M059J (cell line): Measurements from ENCODE around the gene HNRNPDL. TPM values are rescaled to one million over a fixed set of nuclear protein-coding genes. Genes with fewer than 3 reads are reported as not detected.
A peak's percentile ranks its signal among the peaks of the same experiment; 100 is the strongest.
"Not testable (repeated sequence)": the region's sequence is repeated elsewhere in the genome, so short reads cannot be mapped to it uniquely, and the experiment has no call there.

ENCODE experiments used
- DNase-seq: peaks from one replicate; pipeline ENCODE4 v3.0.0-alpha.2; 2012; ENCODE audit warnings: low read depth
- total RNA-seq: library from RNA; depleted of rRNA; stranded (reverse); fragments of >200 nt; shearing (Covaris generic); gene quantifications from 2 replicates; pipeline ENCODE4 v1.2.3, GENCODE V29; 2014

The HNRNPDL gene
- total RNA-seq, 1 experiment from 2014 or later, result 225 TPM

DNA sequence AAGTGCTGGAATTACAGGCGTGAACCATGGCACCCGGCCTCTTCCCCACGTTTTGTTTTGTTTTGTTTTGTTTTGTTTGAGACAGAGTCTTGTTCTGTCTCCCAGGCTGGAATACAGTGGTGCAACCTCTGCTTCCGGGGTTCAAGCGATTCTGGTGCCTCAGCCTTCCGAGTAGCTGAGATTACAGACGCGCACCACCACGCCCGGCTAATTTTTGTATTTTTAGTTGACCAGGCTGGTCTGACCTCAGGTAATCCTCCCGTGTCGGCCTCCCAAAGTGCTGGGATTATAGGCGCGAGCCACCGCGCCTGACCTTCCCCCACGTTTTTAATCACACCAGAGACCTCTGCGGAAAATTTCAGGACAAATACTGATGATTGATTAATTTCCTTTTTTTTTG is 2.3 kb upstream of the HNRNPDL start:
- no peak for DNase-seq

DNA sequence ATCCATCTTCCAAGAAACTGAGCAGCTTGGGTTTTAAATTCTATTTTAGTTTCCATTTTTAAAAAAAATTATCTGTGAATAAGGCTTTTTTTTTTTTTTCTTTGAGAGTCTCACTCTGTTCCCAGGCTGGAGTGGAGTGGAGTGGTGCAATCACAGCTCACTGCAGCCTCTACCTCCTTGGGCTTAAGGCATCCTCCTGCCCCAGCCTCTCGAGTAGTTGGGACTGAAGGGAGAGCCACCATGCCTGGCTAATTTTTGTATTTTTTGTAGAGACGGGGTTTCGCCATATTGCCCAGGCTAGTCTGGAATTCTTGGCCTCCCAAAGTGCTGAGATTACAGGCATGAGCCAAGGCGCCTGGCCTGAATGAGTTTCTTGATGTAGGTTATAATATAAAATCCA is 1.6 kb upstream of the HNRNPDL start:
- DNase-seq, result no peak

DNA sequence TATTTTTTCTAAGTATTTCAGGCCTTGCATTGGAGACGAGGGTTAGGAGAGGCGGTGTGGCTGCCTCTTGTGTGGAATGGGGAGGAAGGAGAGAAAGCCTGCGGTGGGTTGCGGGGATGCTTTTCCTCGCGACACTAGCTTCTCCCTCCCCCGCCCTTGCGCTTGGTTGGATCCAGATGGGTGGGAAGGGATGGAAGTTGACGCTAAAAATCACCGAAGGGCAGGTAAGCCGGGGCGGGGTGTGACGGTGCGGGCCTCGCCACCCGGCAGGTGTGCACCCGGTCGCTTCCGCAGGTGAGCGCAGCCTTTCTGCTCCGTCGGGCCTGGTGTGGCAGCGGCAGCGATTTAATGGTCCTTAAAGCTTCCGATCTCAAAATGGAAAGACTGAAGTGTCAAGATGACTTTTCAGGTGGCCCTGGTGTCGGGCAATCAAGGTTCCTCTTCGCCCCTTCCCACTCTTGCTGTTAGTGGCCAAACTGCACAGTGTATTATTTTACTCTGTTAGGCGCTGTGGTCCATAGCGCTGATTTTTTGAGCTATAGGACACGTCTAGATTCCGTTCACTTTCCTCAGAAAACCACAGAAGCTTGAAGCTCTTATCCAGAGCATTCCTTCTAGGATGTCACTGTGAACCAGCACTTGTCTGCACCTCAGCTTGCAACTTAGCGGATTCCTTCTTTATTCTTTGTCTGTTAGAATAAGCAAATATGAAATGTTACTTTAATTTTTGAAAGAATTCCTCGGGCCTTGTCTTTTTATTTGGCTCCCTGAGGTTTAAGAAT is 893 bp upstream of the HNRNPDL start:
- DNase-seq, result no peak

DNA sequence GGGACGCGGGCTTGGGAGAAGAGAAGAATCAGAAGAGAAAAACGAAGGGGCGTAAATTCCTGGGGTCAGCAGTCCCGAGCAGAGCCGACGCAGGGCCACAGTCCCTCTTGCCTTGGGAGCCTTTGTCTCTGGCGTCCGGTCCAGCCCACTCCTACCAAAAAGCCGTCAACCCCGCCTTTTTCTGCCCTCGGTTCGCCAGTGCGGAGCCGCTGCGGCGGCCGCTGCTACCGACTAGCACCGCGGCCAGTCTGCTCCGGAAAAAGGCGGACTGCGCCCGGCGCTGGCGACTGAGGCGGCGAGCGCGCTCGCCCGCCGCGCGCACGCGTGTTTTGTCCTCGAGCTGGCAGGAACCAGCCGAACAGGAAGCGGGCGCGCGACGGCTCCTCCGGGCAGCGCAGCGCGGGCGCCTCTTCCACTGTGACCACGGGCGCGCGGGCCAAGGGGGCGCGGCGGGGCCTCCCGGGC is 502 bp downstream of the HNRNPDL start:
- no peak for DNase-seq

DNA sequence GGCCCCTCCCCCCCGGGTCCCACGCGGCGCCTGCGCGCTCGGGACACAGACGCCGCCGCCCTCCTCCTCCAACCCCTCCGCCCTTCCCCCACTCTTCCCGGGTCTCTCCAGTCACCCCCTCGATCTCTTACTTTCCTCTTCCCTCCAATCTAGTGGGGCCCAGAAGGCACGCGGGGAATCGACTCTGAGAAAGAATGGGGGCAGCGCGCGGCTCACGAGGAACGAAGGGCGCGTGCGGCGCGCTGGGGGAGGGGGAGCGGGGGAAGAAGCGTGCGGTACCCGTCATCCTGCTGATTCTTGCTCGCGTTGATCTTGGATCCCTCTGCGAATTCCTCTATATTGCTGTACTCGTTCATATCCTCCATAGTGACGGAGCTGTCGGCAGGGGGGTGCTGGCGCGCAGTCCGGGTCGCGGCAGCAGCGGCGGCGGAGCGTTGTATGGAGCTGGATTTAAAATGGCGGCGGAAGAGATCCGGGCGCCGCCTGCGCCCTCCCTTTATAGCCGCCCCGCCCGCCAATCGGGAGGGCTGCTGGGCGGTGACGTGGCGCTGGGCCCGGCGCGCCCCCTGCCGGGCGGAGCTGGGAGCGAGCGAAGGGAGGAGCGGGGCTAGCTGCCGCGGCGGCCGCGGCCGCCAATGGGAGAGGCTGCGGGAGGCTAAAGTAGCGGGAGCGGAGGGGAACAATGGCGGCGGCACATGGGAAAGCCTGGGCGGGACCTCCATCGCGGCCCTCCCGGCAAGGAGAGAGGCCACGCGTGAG is 1.1 kb downstream of the HNRNPDL start:
- peak; percentile 83 for DNase-seq

DNA sequence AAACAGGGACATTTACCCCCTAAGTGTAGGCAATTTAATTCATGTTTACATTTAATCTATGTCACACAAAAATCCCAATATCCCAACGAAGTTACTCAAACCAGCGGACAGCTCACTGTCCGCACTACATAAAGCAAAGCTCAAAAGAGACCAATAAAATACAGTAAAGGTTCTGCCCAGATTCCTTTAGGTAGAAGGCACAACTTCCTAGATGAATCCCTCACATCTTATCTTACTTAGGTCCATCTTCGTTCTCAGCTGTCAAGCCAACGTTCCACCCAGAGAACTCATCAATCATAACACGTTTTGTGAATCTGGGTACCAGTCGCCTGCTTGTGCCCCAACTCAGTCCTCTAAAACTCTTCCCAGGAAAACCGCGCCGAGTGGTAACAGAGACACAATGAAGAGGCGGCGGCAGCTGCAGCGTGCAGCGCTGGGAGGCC is 1.7 kb downstream of the HNRNPDL start:
- no peak for DNase-seq

DNA sequence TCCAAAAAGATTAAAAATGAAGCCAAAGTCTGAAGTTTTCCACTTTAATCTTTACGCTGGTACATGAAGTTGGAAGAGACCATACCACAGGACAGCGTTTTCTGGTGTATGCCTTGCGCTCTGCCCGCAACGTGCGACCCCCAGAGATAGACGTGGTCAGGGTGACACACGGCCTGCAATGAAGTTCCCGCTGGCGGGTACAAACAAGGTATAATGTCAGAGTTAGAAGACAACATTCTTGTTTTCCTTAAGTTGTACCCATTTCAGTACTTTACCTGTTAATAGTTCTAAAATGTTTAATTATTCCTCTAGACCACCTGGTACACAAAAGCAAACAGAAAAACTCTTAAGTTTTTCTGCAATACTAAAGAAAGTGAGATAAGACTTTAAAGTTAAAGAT is 4.8 kb downstream of the HNRNPDL start:
- DNase-seq, result no peak

DNA sequence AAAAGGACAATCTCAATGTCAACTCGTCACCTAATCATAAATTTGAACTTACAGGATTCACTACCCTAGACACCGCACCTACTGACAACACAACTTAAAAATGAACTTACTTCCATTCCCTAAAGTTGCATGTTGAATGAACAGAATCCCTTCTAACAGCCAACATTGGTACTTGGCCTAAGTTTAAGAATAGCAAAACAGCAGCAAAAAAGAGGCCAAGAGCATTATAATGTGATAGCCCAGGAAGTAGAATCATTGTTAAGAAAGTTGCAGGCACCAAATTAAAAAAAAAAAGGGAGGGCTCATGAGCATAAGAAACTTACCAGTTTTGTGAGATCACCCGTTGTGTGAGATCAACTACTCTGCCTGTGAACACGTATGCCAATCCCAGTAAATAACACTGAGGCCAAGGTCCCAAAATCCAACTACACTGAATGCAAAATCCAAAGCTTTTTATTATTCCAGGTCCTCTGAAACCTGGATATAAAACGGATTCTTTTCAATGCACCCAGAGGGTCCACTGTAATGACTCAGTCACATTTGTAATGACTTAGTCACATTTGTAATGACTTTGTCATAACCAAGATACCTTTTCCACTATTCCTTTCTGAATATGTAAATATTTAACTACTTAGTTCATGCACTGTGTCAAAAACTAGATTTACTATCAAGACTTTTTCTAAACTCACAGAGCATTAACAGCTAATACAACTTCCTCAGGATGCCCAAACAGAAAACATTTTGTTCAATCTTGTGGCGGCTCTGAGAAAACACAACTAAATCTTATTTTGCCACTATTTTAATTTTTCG is 6.8 kb downstream of the HNRNPDL start:
- DNase-seq, result peak; percentile 75

DNA sequence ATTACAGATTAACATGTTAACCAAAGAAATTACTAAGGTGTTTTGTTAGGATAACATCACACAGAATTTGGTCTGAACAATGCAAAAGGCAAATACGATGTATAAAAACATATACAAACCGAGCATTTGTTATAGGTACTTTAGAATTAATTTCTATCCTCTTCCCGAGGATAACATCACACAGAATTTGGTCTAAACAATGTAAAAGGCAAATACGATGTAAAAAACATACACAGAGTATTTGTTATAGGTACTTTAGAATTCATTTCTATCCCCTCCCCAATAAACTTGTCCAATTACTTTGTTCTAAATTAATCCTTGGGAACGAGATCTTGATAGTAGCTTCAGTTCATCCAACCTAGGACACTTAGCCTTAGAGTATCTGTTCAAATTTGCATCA is 7.6 kb downstream of the HNRNPDL start:
- DNase-seq, result no peak

DNA sequence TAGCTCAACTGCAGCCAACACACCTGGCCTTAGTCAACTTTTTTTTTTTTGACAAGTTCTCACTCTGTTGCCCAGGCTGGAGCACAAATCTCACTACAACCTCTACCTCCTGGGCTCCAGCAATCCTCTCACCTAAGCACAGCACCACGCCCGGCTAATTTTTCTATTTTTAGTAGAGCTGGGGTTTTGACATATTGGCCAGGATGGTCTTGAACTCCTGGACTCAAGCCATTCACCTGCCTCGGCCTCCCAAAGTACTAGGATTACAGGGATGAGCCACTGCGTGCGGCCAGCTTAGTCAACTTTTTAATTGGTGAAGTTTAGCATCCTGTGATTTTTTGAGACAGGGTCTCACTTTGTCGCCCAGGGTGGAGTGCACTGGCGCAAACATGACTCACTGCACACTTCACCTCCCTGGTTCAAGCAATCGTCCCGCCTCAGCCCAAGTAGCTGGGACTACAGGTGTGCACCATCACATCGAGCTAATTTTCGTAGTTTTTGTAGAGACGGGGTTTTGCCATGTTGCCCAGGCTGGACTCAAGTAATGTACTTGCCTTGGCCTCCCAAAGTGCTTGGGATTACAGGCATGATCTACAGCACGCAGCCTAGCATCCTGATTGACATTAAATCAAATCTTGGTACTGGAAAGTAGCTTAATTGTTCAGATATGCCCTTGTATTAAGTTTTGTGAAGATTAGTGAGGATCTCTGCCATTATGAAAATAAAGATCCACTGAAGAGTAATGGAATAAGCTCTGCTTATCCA is 8.3 kb downstream of the HNRNPDL start:
- no peak for DNase-seq

DNA sequence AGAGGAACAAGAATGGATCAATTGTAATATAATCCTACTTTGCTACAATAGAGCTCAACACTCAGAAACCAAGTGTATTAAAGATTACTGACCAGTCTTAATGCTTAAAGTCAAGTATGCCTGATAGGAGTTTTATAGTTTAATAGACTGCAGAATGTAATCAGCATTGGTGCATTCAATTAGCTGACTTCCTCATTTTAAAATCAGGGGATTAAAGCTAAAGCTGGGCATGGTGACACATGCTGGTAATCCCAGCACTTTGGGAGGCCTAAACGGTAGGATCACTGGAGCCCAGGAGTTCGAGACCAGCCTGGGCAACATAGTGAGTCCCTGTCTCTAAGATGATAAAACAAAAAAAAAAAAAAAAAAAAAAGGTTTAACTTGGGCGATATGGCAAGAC is 10.8 kb downstream of the HNRNPDL start:
- DNase-seq, result no peak

DNA sequence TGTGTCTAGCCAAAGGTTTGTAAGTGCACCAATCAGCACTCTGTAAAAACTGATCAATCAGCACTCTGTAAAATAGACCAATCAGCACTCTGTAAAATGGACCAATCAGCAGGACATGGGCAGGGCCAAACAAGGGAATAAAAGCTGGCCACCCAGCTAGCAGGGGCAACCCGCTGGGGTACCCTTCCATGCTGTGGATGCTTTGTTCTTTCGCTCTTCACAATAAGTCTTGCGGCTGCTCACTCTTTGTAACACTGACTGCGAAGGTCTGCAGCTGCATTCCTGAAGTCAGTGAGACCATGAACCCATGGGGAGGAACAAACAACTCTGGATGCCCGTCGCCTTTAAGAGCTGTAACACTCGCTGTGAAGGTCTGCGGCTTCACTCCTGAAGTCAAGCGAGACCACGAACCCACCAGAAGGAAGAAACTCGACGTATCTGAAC is 14.3 kb downstream of the HNRNPDL start:
- DNase-seq, result no peak

DNA sequence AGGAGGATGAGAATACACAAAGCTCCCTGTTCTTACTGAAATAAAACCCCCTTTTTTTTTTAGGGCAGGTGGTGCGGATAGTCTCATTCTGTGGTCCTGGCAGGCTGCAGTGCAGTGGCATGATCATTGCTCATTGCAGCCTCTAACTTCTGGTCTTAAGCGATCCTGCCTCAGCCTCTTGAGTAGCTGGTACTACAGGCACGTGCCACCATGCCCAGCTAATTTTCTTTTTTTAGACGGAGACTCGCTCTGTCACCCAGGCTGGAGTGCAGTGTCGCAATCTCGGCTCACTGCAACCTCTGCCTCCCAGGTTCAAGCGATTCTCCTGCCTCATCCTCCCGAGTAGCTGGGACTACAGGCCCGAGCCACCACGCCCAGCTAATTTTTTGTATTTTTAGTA is 15.2 kb downstream of the HNRNPDL start:
- DNase-seq, result not testable (repeated sequence)

DNA sequence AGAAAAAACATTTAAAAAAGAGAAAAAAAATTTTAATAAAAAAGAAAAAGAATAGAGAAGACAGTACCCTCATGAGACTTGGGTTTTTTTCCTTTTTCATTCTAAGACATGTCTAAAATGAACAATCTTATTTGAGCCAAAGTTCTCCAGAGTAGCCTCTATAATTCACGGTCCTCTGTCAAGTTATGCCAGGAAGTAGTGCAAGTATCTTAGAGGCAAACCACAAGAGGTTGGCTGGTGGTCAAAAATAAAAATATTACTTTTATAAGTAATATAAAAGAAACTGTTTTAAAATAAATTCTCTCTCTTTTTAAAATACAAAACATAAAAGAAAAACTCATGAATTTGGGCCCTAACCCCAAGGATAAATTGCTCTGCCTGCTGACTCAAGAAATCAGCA is 26.5 kb downstream of the HNRNPDL start:
- DNase-seq, result no peak

DNA sequence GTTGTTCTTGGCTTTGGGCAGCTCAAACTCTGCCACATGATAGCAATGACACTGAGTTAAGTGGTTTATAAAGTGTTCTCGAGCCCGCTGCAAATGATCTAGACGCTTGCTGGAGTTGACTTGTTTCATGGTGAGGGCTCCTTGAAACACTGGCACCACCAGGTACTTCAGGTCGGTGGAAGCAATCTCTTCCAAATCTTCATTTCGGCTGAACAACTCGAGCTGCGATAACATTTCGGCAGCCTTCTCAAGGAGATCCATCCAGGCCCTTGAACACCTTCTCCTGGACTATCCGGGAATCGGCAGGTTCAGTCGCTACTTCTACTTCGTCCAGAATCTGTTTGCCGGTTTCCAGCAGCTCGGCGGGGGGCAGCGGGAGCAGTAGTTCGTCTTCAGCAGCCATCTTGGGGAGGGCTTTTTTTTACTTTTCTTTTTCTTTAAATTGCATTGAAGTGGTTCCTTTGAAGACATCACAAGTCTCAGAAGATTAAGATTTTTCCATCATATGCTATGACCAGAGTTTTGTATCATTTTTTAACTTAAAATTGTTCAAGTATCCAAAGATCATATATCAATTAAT is 28.0 kb downstream of the HNRNPDL start:
- no peak for DNase-seq

DNA sequence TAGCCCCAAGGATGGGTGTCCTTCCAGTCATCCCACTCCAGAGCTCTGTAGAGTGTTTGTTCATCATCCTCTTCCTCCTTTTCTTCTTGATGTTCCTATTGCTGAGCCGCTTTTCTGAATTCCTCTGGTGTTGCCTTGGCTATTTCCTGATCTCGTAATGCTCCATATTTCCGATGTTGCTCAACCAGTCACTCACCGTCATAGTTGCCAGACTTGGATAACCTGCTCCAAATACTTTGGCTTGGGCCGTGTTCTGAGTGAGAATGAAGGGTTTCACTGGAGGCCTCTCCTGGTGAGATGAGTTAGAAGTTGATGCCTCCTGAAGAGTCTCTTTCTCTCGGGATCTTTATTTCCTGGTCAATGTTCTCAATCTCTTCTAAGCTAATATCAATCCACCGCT is 28.7 kb downstream of the HNRNPDL start:
- DNase-seq, result no peak

DNA sequence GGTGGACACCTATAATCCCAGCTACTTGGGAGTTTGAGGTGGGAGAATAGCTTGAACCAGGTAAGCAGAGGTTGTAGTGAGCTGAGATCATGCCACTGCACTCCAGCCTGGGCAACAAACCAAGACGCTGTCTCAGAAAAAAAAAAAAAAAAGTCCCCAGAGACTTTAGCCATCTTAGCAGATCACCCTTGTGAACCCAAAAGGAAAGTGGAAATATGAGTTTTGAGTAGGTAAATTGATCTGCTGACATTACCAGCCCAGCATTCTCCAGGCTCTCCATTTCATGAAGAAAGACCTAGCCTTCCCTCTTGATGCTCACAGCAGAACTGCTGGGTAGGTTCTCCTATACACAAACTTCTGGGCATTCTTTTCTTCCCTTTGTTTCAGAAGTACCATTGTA is 32.0 kb downstream of the HNRNPDL start:
- no peak for DNase-seq

DNA sequence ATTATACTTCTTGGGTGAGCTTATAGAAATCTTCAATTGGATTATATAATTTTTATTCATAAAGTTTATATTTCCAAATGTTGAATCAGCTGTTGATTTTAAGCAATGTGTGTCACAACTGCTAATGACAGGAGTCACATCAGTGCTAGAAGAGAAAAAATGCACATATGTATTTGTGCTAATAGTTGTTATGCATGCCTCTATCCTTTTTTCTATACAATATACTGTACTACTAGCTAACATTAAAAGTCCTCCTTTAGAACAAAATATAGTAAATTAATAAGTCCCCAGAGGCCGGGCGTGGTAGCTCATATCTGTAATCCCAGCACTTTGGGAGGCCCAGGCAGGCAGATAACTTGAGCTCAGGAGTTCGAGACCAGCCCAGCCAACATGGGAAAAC is 32.7 kb downstream of the HNRNPDL start:
- no peak for DNase-seq

DNA sequence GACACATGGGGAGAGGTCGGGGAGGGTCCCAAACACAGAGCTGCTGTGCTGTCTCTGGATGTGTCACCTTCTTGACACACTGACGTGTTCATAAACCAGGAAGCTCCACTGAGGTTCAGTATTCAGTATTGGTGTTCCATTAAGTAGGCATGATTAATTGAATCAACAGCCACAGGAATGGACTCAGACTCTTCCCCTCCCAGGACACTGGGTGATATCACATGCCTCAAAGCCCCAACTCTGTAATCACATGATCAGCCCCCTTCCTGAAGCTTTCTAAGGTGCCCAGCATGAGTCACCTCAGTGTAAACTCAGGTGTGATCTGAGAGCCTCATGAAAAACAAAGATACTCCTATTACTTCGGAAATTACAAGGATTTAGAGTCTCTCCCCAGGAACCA is 35.4 kb downstream of the HNRNPDL start:
- peak; percentile 18 for DNase-seq

DNA sequence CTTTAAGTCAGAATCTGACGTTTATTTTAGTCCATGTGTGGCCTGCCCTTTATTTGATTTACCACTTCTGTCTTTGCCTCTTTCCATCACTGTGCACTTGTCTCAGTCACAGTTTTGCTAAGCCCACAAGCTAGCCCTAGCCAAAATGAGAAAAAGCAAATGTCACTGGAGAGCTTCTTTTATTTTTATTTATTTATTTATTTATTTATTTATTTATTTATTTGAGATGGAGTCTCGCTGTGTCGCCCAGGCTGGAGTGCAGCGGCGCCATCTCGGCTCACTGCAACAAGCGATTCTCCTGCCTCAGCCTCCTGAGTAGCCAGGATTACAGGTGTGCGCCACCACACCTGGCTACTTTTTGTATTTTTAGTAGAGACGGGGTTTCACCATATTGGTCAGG is 40.2 kb downstream of the HNRNPDL start:
- not testable (repeated sequence) for DNase-seq

DNA sequence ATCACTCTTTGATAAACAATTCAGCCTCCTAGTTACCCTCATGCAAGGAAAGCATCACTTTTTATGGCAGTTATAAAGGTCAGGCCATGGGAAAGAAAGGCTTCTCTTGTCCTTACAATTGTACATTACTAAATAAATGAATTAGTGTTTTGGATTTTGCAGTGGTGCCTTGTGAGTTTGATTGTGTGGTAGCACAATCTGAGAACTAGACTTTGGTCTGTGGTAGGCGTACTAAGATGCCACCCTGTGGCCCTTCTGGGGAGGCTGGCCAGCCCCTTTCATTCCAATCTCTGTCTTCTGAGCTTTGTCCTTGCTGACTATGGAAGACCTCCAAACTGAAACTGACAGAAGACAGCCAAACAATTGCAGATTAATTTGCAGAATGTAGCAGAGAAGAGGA is 41.9 kb downstream of the HNRNPDL start:
- DNase-seq, result no peak
